ENCODE measurements around the gene FANCC.
"Not testable (repeated sequence)": the region's sequence is repeated elsewhere in the genome, so short reads cannot be mapped to it uniquely, and the experiment has no call there.

Gene FANCC

GRCh38 chr9:95225076-95225725 is 92.3 kb downstream of the FANCC start:
- in situ Hi-C loops (cut with MboI; ENCODE audit: low sequenced_read_pairs): no loop called here
- no peak for DNase-seq (ENCODE audit: low spot score in 2 of 2)
- Histone ChIP-seq H3K27me3 (ENCODE audit: low read depth) (no peaks in the 10 kb centered on the region), H3K36me3 (replicated peaks) (no peaks in the 10 kb centered on the region), H3K4me3 (no peak overlapping the region), H3K9me3 (no peaks in the 10 kb centered on the region), H3K4me1 (peaks cover 6% of the 10 kb centered on the region)

GRCh38 chr9:95224376-95225019 is 93.0 kb downstream of the FANCC start:
- in situ Hi-C loops (cut with MboI; ENCODE audit: low sequenced_read_pairs): no loop called here
- H3K27me3 ChIP-seq (ENCODE audit: low read depth): no peaks in the 10 kb centered on the region

GRCh38 chr9:95220352-95220751 is 97.2 kb downstream of the FANCC start:
- H3K9me3 ChIP-seq; H3K4me3 ChIP-seq; H3K27me3 ChIP-seq (ENCODE audit: low read depth); H3K4me1 ChIP-seq; in situ Hi-C loops (cut with MboI; ENCODE audit: low sequenced_read_pairs); H3K36me3 ChIP-seq (replicated peaks); DNase-seq (ENCODE audit: low spot score in 2 of 2): not testable (repeated sequence)

More at GRCh38 chr9:95224376-95225019, 93.0 kb downstream of the FANCC start:
- no peak overlapping the region for H3K4me3 ChIP-seq
- no peaks in the 10 kb centered on the region for H3K36me3 ChIP-seq (replicated peaks)
- H3K4me1 ChIP-seq: peaks cover 6% of the 10 kb centered on the region
- no peak for DNase-seq (ENCODE audit: low spot score in 2 of 2)
- no peaks in the 10 kb centered on the region for H3K9me3 ChIP-seq

DNA sequence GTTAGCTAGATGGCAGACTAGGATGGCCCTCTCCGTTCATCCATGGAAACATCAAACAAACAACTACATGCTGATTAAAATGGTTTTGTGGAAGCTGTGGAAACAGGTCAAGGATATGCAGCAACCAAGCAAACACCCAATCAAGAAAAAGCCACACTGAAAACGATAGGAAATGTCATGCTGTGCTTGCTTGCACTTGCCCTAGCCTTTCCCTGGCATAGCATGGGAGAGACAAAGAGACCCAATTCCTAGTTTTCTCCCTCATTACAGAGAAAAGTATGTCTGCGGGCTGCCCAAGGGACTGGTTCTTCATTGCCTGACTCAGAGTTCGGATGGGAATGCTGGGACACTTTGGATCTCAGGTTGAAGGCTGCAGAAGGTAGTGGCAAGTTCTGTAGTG is 98.7 kb downstream of the FANCC start:
- H3K4me1 ChIP-seq: no peaks in the 10 kb centered on the region
- no peaks in the 10 kb centered on the region for H3K9me3 ChIP-seq
- H3K36me3 ChIP-seq (replicated peaks): no peaks in the 10 kb centered on the region
- in situ Hi-C loops (cut with MboI; ENCODE audit: low sequenced_read_pairs): no loop called here
- H3K4me3 ChIP-seq: no peak overlapping the region
- DNase-seq (ENCODE audit: low spot score in 2 of 2): no peak
- no peaks in the 10 kb centered on the region for H3K27me3 ChIP-seq (ENCODE audit: low read depth)

- Histone ChIP-seq H3K4me3 (no peak overlapping the region), H3K9me3 (no peaks in the 10 kb centered on the region), H3K36me3 (replicated peaks) (no peaks in the 10 kb centered on the region), H3K27me3 (ENCODE audit: low read depth) (no peaks in the 10 kb centered on the region), H3K4me1 (no peaks in the 10 kb centered on the region)
- in situ Hi-C loops (cut with MboI; ENCODE audit: low sequenced_read_pairs): no loop called here
- no peak for DNase-seq (ENCODE audit: low spot score in 2 of 2)
Observed at GRCh38 chr9:95217936-95218335, 99.6 kb downstream of the FANCC start.

- in situ Hi-C loops (cut with MboI; ENCODE audit: low sequenced_read_pairs): no loop called here
Observed at GRCh38 chr9:95215336-95215898, 102.1 kb downstream of the FANCC start.

DNA sequence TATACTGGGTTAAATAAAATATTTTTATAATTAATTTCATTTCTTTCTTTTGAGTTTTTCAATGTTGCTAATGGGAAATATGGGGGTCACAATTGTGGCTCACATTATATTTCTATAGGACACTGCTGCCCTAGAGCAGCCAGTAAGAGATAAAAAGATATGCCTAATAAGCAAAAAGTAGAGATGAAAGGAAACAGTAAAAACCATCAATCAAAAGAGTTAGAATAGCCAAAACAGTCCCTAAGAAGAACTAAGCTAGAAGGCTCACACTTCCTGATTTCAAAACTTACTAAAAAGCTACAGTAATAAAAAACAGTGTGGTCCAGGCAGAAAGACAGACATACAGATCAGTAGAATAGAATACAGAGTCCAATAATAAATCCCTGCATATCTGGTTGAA is 104.4 kb downstream of the FANCC start:
- in situ Hi-C loops (cut with MboI; ENCODE audit: low sequenced_read_pairs): no loop called here
- peaks cover 7% of the 10 kb centered on the region for H3K4me1 ChIP-seq
- no peak for DNase-seq (ENCODE audit: low spot score in 2 of 2)
- H3K4me3 ChIP-seq: no peak overlapping the region
- no peaks in the 10 kb centered on the region for H3K36me3 ChIP-seq (replicated peaks)
- H3K9me3 ChIP-seq: no peaks in the 10 kb centered on the region
- no peaks in the 10 kb centered on the region for H3K27me3 ChIP-seq (ENCODE audit: low read depth)

More at GRCh38 chr9:95215336-95215898, 102.1 kb downstream of the FANCC start:
- Histone ChIP-seq H3K9me3 (no peaks in the 10 kb centered on the region), H3K36me3 (replicated peaks) (no peaks in the 10 kb centered on the region), H3K27me3 (ENCODE audit: low read depth) (no peaks in the 10 kb centered on the region), H3K4me3 (no peak overlapping the region), H3K4me1 (peaks cover 7% of the 10 kb centered on the region)
- no peak for DNase-seq (ENCODE audit: low spot score in 2 of 2)

DNA sequence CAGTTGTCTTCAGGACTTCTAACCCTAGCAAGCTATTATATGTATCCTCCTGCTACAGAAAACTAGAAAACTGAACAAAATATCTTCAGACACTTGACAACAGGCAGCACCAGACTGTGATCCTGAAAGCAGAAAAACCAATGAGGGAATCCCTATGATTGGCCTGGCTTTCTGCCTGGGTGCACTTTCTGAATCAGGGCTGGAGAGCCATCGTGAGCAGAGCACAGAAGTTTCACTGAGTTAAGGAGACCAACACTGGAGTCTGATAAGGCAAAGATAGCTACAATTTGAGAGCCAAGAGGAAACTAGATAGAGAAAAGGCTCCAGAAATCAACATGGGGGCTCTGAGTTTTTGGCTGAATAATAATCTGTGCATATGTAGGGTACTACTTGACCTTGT is 106.5 kb downstream of the FANCC start:
- no peaks in the 10 kb centered on the region for H3K27me3 ChIP-seq (ENCODE audit: low read depth)
- H3K4me3 ChIP-seq: no peak overlapping the region
- in situ Hi-C loops (cut with MboI; ENCODE audit: low sequenced_read_pairs): no loop called here
- no peaks in the 10 kb centered on the region for H3K9me3 ChIP-seq
- no peaks in the 10 kb centered on the region for H3K36me3 ChIP-seq (replicated peaks)
- peaks cover 15% of the 10 kb centered on the region for H3K4me1 ChIP-seq
- DNase-seq (ENCODE audit: low spot score in 2 of 2): no peak

DNA sequence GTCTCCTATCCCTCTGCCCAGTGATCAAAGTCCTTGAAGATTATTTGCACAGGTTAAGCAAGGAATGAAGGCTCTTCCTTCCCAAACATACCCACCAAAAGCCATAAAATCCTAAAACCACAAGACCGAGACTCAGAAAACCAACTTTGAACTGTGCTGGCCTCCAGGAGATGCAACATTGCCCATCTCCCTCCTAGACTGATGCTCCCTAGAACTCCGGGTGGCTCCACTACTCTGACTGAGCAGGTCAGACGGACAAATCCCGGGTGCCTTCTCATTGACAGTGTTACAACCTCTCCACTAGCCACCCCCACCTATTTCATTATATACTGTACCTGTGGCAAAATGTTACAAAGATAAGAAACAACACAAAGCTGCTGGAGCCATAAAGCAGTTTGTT is 110.1 kb downstream of the FANCC start:
- no peak overlapping the region for H3K4me3 ChIP-seq
- in situ Hi-C loops (cut with MboI; ENCODE audit: low sequenced_read_pairs): no loop called here

DNA sequence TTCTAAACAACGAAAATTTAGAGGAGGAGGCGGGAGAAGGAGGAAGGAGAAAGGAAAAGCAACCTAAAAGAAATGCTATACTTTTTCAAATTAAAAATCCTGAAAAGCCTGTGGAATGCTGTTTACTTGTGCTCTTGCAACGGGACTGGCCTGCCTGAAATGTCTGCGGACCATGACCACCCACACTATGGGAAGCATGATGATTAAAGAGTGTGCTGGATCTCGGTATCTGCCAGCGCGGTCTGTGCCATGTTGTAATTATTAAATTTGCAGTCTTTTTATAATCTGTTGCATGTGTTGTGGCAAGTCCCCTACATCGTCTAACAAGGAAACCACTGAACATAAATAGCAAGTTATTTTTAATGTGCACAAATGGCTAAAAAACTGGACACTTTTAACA is 111.4 kb downstream of the FANCC start:
- DNase-seq (ENCODE audit: low spot score in 2 of 2): no peak
- Histone ChIP-seq H3K4me3 (no peak overlapping the region), H3K36me3 (replicated peaks) (no peaks in the 10 kb centered on the region), H3K27me3 (ENCODE audit: low read depth) (no peaks in the 10 kb centered on the region), H3K4me1 (peaks cover 33% of the 10 kb centered on the region), H3K9me3 (no peaks in the 10 kb centered on the region)
- in situ Hi-C loops (cut with MboI; ENCODE audit: low sequenced_read_pairs): no loop called here

More for the DNA sequence above, 110.1 kb downstream of the FANCC start:
- H3K9me3 ChIP-seq: no peaks in the 10 kb centered on the region
- H3K27me3 ChIP-seq (ENCODE audit: low read depth): no peaks in the 10 kb centered on the region
- DNase-seq (ENCODE audit: low spot score in 2 of 2): no peak
- no peaks in the 10 kb centered on the region for H3K36me3 ChIP-seq (replicated peaks)
- peaks cover 38% of the 10 kb centered on the region for H3K4me1 ChIP-seq

DNA sequence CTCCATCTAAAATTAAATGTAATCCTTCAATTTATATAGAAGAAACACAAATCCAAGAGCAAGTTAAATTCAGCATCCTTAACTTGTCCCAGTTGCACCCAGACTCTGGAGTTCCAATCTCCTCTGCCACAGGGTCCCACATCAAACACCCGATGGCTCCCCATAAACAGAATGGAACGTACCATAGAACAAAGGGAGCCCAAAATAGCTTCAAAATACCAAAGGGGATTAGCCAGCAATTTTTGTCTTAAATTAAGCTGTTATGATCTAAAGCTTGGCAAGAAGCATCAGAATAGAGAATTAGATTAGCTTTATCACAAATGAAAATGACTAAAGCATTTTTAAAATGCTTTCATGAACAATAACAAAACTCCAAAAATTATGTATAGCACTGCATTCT is 112.8 kb downstream of the FANCC start:
- peak; percentile 62 to 73 for DNase-seq (ENCODE audit: low spot score in 2 of 2)
- no peak overlapping the region for H3K4me3 ChIP-seq
- in situ Hi-C loops (cut with MboI; ENCODE audit: low sequenced_read_pairs): no loop called here
- peaks cover 35% of the 10 kb centered on the region for H3K4me1 ChIP-seq
- no peaks in the 10 kb centered on the region for H3K27me3 ChIP-seq (ENCODE audit: low read depth)
- H3K9me3 ChIP-seq: no peaks in the 10 kb centered on the region
- no peaks in the 10 kb centered on the region for H3K36me3 ChIP-seq (replicated peaks)

- in situ Hi-C loops (cut with MboI; ENCODE audit: low sequenced_read_pairs): no loop called here
- Histone ChIP-seq H3K36me3 (replicated peaks) (no peaks in the 10 kb centered on the region), H3K4me1 (peaks cover 35% of the 10 kb centered on the region), H3K9me3 (no peaks in the 10 kb centered on the region), H3K4me3 (no peak overlapping the region), H3K27me3 (ENCODE audit: low read depth) (no peaks in the 10 kb centered on the region)
- DNase-seq (ENCODE audit: low spot score in 2 of 2): peak in 1 of 2 experiments; percentile 14
Observed at GRCh38 chr9:95204310-95204709, 113.2 kb downstream of the FANCC start.

DNA sequence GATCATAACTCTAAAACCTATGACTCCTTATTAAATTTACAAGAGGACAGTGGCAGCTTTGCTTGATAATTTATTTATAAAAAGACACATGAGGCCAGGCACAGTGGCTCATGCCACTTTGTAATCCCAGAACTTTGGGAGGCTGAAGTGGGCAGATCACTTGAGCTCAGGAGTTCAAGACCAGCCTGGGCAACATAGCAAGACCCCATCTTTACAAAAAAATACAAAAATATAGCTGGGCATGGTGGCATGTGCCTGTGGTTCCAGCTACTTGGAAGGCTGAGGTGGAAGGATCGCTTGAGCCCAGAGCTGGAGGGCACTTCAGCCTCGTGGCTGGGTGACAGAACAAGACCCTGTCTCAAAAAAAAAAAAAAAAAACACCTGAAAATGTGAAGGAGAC is 114.5 kb downstream of the FANCC start:
- peaks cover 38% of the 10 kb centered on the region for H3K4me1 ChIP-seq
- H3K4me3 ChIP-seq; in situ Hi-C loops (cut with MboI; ENCODE audit: low sequenced_read_pairs); DNase-seq (ENCODE audit: low spot score in 2 of 2); H3K27me3 ChIP-seq (ENCODE audit: low read depth); H3K9me3 ChIP-seq; H3K36me3 ChIP-seq (replicated peaks): not testable (repeated sequence)

DNA sequence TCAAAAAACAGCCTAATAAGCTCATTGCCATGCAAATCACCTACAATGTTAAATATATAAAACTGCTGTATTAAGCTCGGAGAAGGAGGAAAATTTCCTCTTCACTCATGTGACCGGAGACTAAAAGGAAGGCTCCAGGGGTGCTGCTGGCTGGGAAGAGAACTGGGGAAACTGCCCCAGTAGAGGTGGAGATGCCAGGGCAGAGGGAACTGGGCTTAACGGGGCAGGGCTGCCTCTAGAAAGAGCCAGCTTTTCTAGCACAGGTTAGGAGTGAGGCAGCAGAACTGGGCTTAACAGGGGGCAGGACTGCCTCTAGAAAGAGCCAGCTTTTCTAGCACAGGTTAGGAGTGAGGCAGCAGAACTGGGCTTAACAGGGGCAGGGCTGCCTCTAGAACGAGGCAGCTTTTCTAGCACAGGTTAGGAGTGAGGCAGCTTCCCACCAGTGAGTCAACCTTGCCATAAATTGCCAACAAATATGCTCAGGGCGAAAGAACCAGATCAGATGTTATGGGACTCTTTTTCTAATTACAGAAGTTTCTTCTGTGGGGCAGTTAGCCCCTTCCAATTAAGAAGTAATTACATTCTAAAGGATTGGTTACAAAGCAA is 115.3 kb downstream of the FANCC start:
- H3K4me1 ChIP-seq: peaks cover 38% of the 10 kb centered on the region
- no peak overlapping the region for H3K4me3 ChIP-seq
- no peaks in the 10 kb centered on the region for H3K27me3 ChIP-seq (ENCODE audit: low read depth)
- DNase-seq (ENCODE audit: low spot score in 2 of 2): no peak
- no peaks in the 10 kb centered on the region for H3K36me3 ChIP-seq (replicated peaks)
- in situ Hi-C loops (cut with MboI; ENCODE audit: low sequenced_read_pairs): no loop called here
- no peaks in the 10 kb centered on the region for H3K9me3 ChIP-seq

All from HAP-1 (cell line).